K562 (cell line): ENCODE results near the gene TMEM108.

Source experiments
- EZH2 ChIP-seq: IDR thresholded peaks from 2 replicates; pipeline ENCODE4 v1.6.1; 2012; ENCODE audit warnings: low read depth, mild to moderate bottlenecking, inconsistent platforms, low read length, borderline replicate concordance
- HMG20B ChIP-seq: fragments of 250-450 bp; sonication (Bioruptor Pico); IDR thresholded peaks from 2 replicates; pipeline ENCODE4 v1.5.0; 2021; ENCODE audit warnings: mild to moderate bottlenecking
- KAT7 ChIP-seq: sonication (generic); formaldehyde crosslinking; IDR thresholded peaks from 2 replicates; pipeline ENCODE4 v1.8.0; 2022; ENCODE audit warnings: missing genetic modification reagents, mild to moderate bottlenecking, borderline replicate concordance
- NELFE ChIP-seq: IDR thresholded peaks from 2 replicates; pipeline ENCODE4 v1.6.1; 2011; ENCODE audit warnings: mild to moderate bottlenecking; ENCODE audit not compliant: insufficient read depth, insufficient read length
- NFIC ChIP-seq: fragments of 450-650 bp; IDR thresholded peaks from 2 replicates; pipeline ENCODE4 v1.6.1; 2017; ENCODE audit warnings: mild to moderate bottlenecking, inconsistent platforms
- POLR2A ChIP-seq: fragments of 450-650 bp; conservative IDR thresholded peaks from 2 replicates; pipeline ENCODE4 v1.6.1; 2016
- POLR2AphosphoS5 ChIP-seq: IDR thresholded peaks from 2 replicates; pipeline ENCODE4 v1.6.1; 2011; ENCODE audit warnings: mild to moderate bottlenecking, low read depth, low read length, moderate library complexity; ENCODE audit not compliant: control insufficient read depth, insufficient read depth
- RBFOX2 ChIP-seq: fragments of 200-400 bp; formaldehyde crosslinking; IDR thresholded peaks from 2 replicates; pipeline ENCODE4 v1.6.1; 2017; ENCODE audit warnings: low read depth, mild to moderate bottlenecking, low read length, moderate library complexity
- TAF1 ChIP-seq: IDR thresholded peaks from 2 replicates; pipeline ENCODE4 v1.6.1; 2011; ENCODE audit warnings: mild to moderate bottlenecking, low read length, moderate library complexity; ENCODE audit not compliant: insufficient read depth, control insufficient read depth, severe bottlenecking; ENCODE audit errors: extremely low read depth
- ZNF121 ChIP-seq: sonication (generic); formaldehyde crosslinking; conservative IDR thresholded peaks from 2 replicates; pipeline ENCODE4 v1.8.0; 2022; ENCODE audit warnings: missing genetic modification reagents
- TF ChIP-seq, protein P1 (sequence below): fragments of 450-650 bp; formaldehyde crosslinking; IDR thresholded peaks from 2 replicates; pipeline ENCODE4 v1.4.0; 2022; ENCODE audit warnings: missing genetic modification characterization
- TF ChIP-seq, protein P2 (sequence below): fragments of 450-650 bp; IDR thresholded peaks from 2 replicates; pipeline ENCODE4 v1.7.1; 2018; ENCODE audit warnings: mild to moderate bottlenecking, low read depth; ENCODE audit not compliant: partially characterized antibody
- TF ChIP-seq, protein P3 (sequence below), 2 experiments: fragments of 450-650 bp in 1 of 2; sonication (generic) in 1 of 2; formaldehyde crosslinking; conservative IDR thresholded peaks; 2 replicates each; pipeline versions ENCODE4 v1.4.0 to v1.8.1; 2020 to 2022; ENCODE audit warnings: mild to moderate bottlenecking in 1 of 2, missing genetic modification reagents in 1 of 2

DNA sequence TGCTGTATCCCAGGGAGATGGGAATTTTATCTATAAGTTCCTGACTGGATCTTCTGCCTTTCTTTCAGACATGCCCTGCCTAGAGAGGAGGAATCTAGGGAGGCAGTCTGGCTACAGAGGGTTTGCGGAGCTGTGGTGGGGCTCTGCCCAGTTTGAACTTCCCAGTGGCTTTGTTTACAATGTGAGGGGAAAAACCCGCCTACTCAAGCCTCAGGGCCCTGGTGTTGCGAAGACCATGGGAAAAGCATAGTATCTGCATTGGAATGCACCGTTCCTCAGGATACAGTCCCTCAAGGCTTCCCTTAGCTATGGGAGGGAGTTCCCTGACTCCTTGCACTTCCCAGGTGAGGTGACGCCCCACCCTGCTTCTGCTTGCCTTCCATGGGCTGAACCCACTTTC is 168.7 kb downstream of the TMEM108 start:
- TF ChIP-seq, protein P1, sequence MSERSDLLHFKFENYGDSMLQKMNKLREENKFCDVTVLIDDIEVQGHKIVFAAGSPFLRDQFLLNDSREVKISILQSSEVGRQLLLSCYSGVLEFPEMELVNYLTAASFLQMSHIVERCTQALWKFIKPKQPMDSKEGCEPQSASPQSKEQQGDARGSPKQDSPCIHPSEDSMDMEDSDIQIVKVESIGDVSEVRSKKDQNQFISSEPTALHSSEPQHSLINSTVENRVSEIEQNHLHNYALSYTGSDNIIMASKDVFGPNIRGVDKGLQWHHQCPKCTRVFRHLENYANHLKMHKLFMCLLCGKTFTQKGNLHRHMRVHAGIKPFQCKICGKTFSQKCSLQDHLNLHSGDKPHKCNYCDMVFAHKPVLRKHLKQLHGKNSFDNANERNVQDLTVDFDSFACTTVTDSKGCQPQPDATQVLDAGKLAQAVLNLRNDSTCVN, result no peak
- TF ChIP-seq HMG20B (CRISPR knock-in tag) (no peak), KAT7 (CRISPR knock-in tag) (no peak), TAF1 (no peak), EZH2 (no peak), NFIC (no peak), POLR2AphosphoS5 (no peak), RBFOX2 (no peak), ZNF121 (CRISPR knock-in tag) (no peak), POLR2A (no peak), NELFE (no peak)
- TF ChIP-seq, protein P2, sequence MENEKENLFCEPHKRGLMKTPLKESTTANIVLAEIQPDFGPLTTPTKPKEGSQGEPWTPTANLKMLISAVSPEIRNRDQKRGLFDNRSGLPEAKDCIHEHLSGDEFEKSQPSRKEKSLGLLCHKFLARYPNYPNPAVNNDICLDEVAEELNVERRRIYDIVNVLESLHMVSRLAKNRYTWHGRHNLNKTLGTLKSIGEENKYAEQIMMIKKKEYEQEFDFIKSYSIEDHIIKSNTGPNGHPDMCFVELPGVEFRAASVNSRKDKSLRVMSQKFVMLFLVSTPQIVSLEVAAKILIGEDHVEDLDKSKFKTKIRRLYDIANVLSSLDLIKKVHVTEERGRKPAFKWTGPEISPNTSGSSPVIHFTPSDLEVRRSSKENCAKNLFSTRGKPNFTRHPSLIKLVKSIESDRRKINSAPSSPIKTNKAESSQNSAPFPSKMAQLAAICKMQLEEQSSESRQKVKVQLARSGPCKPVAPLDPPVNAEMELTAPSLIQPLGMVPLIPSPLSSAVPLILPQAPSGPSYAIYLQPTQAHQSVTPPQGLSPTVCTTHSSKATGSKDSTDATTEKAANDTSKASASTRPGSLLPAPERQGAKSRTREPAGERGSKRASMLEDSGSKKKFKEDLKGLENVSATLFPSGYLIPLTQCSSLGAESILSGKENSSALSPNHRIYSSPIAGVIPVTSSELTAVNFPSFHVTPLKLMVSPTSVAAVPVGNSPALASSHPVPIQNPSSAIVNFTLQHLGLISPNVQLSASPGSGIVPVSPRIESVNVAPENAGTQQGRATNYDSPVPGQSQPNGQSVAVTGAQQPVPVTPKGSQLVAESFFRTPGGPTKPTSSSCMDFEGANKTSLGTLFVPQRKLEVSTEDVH, result no peak
- TF ChIP-seq, protein P3, sequence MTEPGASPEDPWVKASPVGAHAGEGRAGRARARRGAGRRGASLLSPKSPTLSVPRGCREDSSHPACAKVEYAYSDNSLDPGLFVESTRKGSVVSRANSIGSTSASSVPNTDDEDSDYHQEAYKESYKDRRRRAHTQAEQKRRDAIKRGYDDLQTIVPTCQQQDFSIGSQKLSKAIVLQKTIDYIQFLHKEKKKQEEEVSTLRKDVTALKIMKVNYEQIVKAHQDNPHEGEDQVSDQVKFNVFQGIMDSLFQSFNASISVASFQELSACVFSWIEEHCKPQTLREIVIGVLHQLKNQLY (CRISPR knock-in tag; conservative IDR thresholded peaks at IDR 0.05), result no peak
